ENCODE results near the gene CEP85L. TPM values are rescaled to one million over a fixed set of nuclear protein-coding genes. Genes with fewer than 3 reads are reported as not detected.

CEP85L gene
- total RNA-seq, 2 donors from 2014 or later, result 4.5 to 6.8 TPM

DNA sequence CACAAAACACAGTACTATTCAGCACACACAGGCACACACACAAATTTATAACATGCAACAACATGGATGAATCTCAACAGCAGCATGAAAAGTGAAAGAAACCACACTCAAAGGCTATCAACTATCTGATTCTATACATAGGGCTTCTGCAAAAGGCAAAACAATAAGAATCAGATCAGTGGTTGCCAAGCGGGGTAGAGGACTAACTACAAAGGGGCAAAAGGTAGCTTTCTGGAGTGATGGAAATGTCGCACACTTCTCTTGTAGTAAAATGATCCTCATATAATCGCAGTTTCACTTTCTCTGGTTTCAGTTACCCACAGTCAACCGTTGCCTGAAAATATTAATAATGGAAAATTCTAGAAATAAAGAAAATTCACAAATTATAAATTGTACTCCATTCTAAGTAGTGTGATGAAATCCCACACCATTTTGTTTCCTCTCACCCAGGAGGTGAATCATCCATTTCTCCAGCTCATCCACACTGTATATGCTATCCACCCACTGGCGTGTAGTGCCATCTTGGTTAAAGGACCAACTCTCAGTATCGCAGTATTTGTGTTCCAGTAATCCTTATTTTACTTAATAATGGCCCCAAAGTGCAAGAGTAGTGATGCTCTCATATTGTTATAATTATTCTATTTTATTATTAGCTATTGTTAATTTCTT, 116.1 kb downstream of the CEP85L start:
- TF ChIP-seq, protein P1, sequence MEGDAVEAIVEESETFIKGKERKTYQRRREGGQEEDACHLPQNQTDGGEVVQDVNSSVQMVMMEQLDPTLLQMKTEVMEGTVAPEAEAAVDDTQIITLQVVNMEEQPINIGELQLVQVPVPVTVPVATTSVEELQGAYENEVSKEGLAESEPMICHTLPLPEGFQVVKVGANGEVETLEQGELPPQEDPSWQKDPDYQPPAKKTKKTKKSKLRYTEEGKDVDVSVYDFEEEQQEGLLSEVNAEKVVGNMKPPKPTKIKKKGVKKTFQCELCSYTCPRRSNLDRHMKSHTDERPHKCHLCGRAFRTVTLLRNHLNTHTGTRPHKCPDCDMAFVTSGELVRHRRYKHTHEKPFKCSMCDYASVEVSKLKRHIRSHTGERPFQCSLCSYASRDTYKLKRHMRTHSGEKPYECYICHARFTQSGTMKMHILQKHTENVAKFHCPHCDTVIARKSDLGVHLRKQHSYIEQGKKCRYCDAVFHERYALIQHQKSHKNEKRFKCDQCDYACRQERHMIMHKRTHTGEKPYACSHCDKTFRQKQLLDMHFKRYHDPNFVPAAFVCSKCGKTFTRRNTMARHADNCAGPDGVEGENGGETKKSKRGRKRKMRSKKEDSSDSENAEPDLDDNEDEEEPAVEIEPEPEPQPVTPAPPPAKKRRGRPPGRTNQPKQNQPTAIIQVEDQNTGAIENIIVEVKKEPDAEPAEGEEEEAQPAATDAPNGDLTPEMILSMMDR (IDR thresholded peaks at IDR 0.05), result no peak
- no peaks in the 10 kb centered on the region for H3K27me3 ChIP-seq
- peak overlapping the region in 1 of 2 donors; percentile 83 for H3K27ac ChIP-seq
- H3K9me3 ChIP-seq, result peaks cover 0 to 7% of the 10 kb centered on the region in 2 donors
- no peak for DNase-seq (ENCODE audit: low spot score)
- H3K4me3 ChIP-seq, result no peak overlapping the region
- H3K4me1 ChIP-seq, result peaks cover 0 to 11% of the 10 kb centered on the region in 2 donors
- no peaks in the 10 kb centered on the region for H3K36me3 ChIP-seq

DNA sequence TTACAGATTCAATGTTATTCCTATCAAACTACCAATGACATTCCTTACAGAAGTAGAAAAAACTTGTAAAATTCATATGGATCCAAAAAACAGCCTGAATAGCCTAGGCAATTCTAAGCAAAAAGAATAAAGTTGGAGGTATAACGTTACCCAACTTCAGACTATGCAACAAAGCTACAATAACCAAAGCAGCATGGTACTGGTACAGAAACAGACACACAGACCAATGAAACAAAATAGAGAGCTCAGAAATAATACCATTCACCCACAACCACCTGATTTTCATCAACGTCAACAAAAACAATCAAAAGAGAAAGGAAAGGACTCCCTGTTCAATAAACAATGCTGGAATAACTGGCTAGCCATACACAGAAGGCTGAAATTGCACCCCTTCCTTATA, 120.4 kb downstream of the CEP85L start:
- no peak for DNase-seq (ENCODE audit: low spot score)
- H3K36me3 ChIP-seq, result no peaks in the 10 kb centered on the region
- H3K4me3 ChIP-seq, result no peak overlapping the region
- H3K27ac ChIP-seq, result no peak overlapping the region
- peaks cover 0 to 11% of the 10 kb centered on the region in 2 donors for H3K4me1 ChIP-seq
- H3K27me3 ChIP-seq, result no peaks in the 10 kb centered on the region
- TF ChIP-seq, protein P1 (IDR thresholded peaks at IDR 0.05), result no peak
- H3K9me3 ChIP-seq, result peaks cover 0 to 7% of the 10 kb centered on the region in 2 donors

DNA sequence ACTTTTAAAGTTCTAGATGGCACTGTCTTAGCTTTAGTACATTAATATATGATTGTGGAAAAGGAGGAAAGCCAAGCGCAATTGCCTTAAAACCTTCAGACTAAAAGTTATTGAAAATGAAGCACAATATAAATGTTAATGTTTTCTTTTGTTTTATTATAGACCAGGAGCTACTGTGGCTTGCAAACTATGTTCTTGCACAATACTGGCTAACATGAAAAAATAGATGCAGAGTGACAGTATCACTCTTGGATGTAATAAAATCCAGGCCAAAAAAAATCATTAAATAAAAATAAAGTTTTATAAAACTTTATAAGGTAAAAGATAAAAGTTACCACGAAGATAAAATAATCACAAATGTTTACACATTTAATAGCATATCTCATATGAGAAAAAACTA, 121.6 kb downstream of the CEP85L start:
- no peaks in the 10 kb centered on the region for H3K27me3 ChIP-seq
- no peak overlapping the region for H3K27ac ChIP-seq
- H3K4me3 ChIP-seq, result no peak overlapping the region
- H3K4me1 ChIP-seq, result peaks cover 0 to 14% of the 10 kb centered on the region in 2 donors
- TF ChIP-seq, protein P1 (IDR thresholded peaks at IDR 0.05), result no peak
- no peak for DNase-seq (ENCODE audit: low spot score)
- H3K36me3 ChIP-seq, result no peaks in the 10 kb centered on the region
- H3K9me3 ChIP-seq, result peaks cover 0 to 7% of the 10 kb centered on the region in 2 donors

DNA sequence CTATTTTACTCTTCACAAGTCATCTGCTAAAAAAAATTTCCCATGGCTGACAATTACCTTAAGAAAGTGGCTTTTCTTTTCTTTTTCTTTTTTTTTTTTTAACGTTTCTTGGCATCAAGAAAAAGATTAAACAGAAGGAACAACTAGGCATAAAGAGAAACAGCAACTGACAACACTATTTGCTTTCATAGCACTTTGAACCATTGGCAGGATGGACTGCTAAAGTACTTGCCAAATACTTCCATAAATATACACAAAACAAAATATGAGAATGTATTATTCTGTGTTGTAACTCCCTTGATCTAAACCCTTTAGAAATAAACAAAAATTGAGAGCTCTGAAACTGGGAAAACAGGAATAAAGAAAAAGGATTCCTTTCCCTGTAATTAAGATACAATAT, 123.3 kb downstream of the CEP85L start:
- no peaks in the 10 kb centered on the region for H3K36me3 ChIP-seq
- peaks cover 0 to 14% of the 10 kb centered on the region in 2 donors for H3K4me1 ChIP-seq
- peaks cover 0 to 7% of the 10 kb centered on the region in 2 donors for H3K9me3 ChIP-seq
- DNase-seq (ENCODE audit: low spot score), result no peak
- H3K27me3 ChIP-seq, result no peaks in the 10 kb centered on the region
- H3K4me3 ChIP-seq, result no peak overlapping the region
- TF ChIP-seq, protein P1 (IDR thresholded peaks at IDR 0.05), result no peak
- H3K27ac ChIP-seq, result peak overlapping the region in 1 of 2 donors; percentile 38

DNA sequence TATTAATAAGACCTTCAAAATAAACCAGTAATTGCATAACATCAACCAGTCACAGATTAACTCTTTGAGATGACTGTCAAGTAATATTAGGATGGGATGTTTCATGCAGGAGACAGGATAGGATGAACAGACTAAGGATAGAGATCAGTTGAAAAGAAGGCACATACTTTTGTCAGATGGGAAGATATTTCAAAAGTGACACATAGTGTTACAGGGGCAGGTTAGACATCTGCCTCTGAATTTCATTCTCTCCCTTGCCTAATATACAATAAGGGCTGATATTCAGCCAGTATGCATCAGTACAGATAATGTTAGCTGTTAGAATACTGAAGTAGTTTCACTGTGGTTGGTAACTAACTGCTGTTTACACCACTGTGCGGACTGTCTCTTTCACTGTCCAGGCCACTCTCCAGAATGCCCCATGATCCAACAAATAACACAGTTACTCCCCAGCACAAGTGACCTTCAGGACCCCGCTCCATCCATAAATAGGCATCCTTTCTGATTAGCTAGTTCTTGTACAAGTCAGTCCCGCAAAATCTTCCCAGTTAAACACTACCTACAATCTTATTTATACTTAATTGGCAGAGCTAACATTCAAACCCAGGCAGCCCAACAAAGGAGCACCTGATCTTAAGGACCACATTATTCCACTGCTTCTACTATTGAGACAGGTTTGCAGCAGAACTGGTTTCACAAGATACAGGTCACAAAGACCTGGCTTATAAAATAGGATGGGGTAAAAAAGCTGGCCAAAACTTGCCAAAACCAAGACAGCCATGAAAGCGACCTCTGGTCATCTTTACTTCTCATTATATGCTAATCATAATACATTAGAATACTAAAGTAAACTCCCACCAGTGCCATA, 125.2 kb downstream of the CEP85L start:
- DNase-seq (ENCODE audit: low spot score), result no peak
- H3K4me3 ChIP-seq, result no peak overlapping the region
- H3K9me3 ChIP-seq, result peaks cover 0 to 6% of the 10 kb centered on the region in 2 donors
- TF ChIP-seq, protein P1 (IDR thresholded peaks at IDR 0.05), result no peak
- H3K4me1 ChIP-seq, result peaks cover 0 to 14% of the 10 kb centered on the region in 2 donors
- peak overlapping the region; percentile 43 to 68 for H3K27ac ChIP-seq
- peaks cover 2% of the 10 kb centered on the region for H3K36me3 ChIP-seq
- H3K27me3 ChIP-seq, result no peaks in the 10 kb centered on the region
